ENCODE measurements around the gene RARB. TPM values are rescaled to one million over a fixed set of nuclear protein-coding genes. Genes with fewer than 3 reads are reported as not detected.

Gene RARB
- total and polyA plus RNA-seq, 10 donors: 1.5 to 13.0 (median 7.5) TPM

- Histone ChIP-seq H3K9me3 (peaks cover 0 to 15% (median 12%) of the 10 kb centered on the region in 8 donors), H3K4me3 (no peak overlapping the region), H3K4me1 (no peaks in the 10 kb centered on the region), H3K27me3 (replicated peaks in 1 of 7) (no peaks in the 10 kb centered on the region), H3K27ac (no peak overlapping the region), H3K36me3 (no peaks in the 10 kb centered on the region)
- DNase-seq: no peak
- 73 to 87% (median 74%) methylated on average over 7 of the region's 7 CpGs for WGBS, 5 donors
- intact Hi-C loops (cut with DNase I; ENCODE audit: low total_unique reads): no loop called here
- TF ChIP-seq POLR2A (IDR thresholded peaks at IDR 0.05) (no peak), CTCF (IDR thresholded peaks at IDR 0.05 in 8 of 11, conservative IDR thresholded peaks at IDR 0.05 in 3 of 11) (no peak), POLR2AphosphoS5 (IDR thresholded peaks at IDR 0.05) (no peak)
These were observed 108.7 kb downstream of the RARB start for GRCh38 chr3:25536521-25537391.

- WGBS, 5 donors: 91 to 99% (median 95%) methylated on average over 3 of the region's 3 CpGs
- no peak for TF ChIP-seq POLR2AphosphoS5 (IDR thresholded peaks at IDR 0.05)
- no peak for TF ChIP-seq POLR2A (IDR thresholded peaks at IDR 0.05)
- TF ChIP-seq CTCF (IDR thresholded peaks at IDR 0.05 in 8 of 11, conservative IDR thresholded peaks at IDR 0.05 in 3 of 11): no peak
These were observed 109.5 kb downstream of the RARB start for GRCh38 chr3:25537516-25537915.

GRCh38 chr3:25540273-25540672 is 112.2 kb downstream of the RARB start:
- no peak for TF ChIP-seq CTCF (IDR thresholded peaks at IDR 0.05 in 8 of 11, conservative IDR thresholded peaks at IDR 0.05 in 3 of 11)
- no peak for TF ChIP-seq POLR2AphosphoS5 (IDR thresholded peaks at IDR 0.05)
- TF ChIP-seq POLR2A (IDR thresholded peaks at IDR 0.05): no peak
- intact Hi-C loops (cut with DNase I; ENCODE audit: low total_unique reads): no loop called here
- no peaks in the 10 kb centered on the region for H3K27me3 ChIP-seq (replicated peaks in 1 of 7)
- H3K4me1 ChIP-seq: no peaks in the 10 kb centered on the region
- 63 to 80% (median 73%) methylated on average over 5 of the region's 5 CpGs for WGBS, 5 donors
- no peak overlapping the region for H3K27ac ChIP-seq
- H3K36me3 ChIP-seq: no peaks in the 10 kb centered on the region
- H3K4me3 ChIP-seq: no peak overlapping the region
- DNase-seq: no peak
- H3K9me3 ChIP-seq: no peaks in the 10 kb centered on the region

More at GRCh38 chr3:25537516-25537915, 109.5 kb downstream of the RARB start:
- intact Hi-C loops (cut with DNase I; ENCODE audit: low total_unique reads): no loop called here
- Histone ChIP-seq H3K4me1 (no peaks in the 10 kb centered on the region), H3K27ac (no peak overlapping the region), H3K4me3 (no peak overlapping the region), H3K9me3 (peaks cover 0 to 8% (median 5%) of the 10 kb centered on the region in 8 donors), H3K27me3 (replicated peaks in 1 of 7) (no peaks in the 10 kb centered on the region), H3K36me3 (no peaks in the 10 kb centered on the region)
- DNase-seq: no peak

- 45 to 72% (median 61%) methylated on average over 1 of the region's 1 CpG for WGBS, 5 donors
- no peak overlapping the region for H3K4me3 ChIP-seq
- TF ChIP-seq POLR2AphosphoS5 (IDR thresholded peaks at IDR 0.05) (no peak), POLR2A (IDR thresholded peaks at IDR 0.05) (no peak), CTCF (IDR thresholded peaks at IDR 0.05 in 8 of 11, conservative IDR thresholded peaks at IDR 0.05 in 3 of 11) (no peak)
- no peak for DNase-seq
- no peak overlapping the region for H3K27ac ChIP-seq
- no peaks in the 10 kb centered on the region for H3K9me3 ChIP-seq
- no peaks in the 10 kb centered on the region for H3K4me1 ChIP-seq
- no peaks in the 10 kb centered on the region for H3K36me3 ChIP-seq
- intact Hi-C loops (cut with DNase I; ENCODE audit: low total_unique reads): no loop called here
- no peaks in the 10 kb centered on the region for H3K27me3 ChIP-seq (replicated peaks in 1 of 7)
These were observed 114.5 kb downstream of the RARB start for GRCh38 chr3:25542492-25543039.
